Activated CD4-positive, alpha-beta T cell treated with anti-CD3 and anti-CD28 coated beads, Interleukin-2, amount 50 U/mL, for 1 hour (primary cell): ENCODE data around the gene RAB17.

ENCODE experiments used
- DNase-seq: peaks from one replicate; pipeline ENCODE4 v3.0.0-alpha.2; 2020

RAB17 gene

GRCh38 chr2:237576974-237577373 is 13.6 kb downstream of the RAB17 start:
- no peak for DNase-seq

- DNase-seq: no peak
These were observed 14.4 kb downstream of the RAB17 start for GRCh38 chr2:237575869-237576862.

- DNase-seq: no peak
These were observed 15.4 kb downstream of the RAB17 start for GRCh38 chr2:237574894-237575868.

GRCh38 chr2:237574467-237574866 is 16.1 kb downstream of the RAB17 start:
- no peak for DNase-seq

GRCh38 chr2:237573721-237574415 is 16.7 kb downstream of the RAB17 start:
- DNase-seq: no peak

- DNase-seq: no peak
These were observed 17.8 kb downstream of the RAB17 start for GRCh38 chr2:237572742-237573101.

GRCh38 chr2:237572021-237572741 is 18.4 kb downstream of the RAB17 start:
- peak; percentile 89 for DNase-seq

GRCh38 chr2:237571551-237571950 is 19.0 kb downstream of the RAB17 start:
- no peak for DNase-seq

GRCh38 chr2:237570776-237571335 is 19.7 kb downstream of the RAB17 start:
- DNase-seq: no peak

GRCh38 chr2:237569896-237570295 is 20.6 kb downstream of the RAB17 start:
- no peak for DNase-seq

GRCh38 chr2:237569041-237569440 is 21.5 kb downstream of the RAB17 start:
- no peak for DNase-seq

GRCh38 chr2:237568121-237568660 is 22.3 kb downstream of the RAB17 start:
- DNase-seq: no peak

GRCh38 chr2:237567276-237568029 is 23.1 kb downstream of the RAB17 start:
- DNase-seq: no peak

GRCh38 chr2:237566401-237567235 is 23.9 kb downstream of the RAB17 start, which contains the start of gene PRLH:
Gene PRLH, plus strand, starts transcription at chr2:237566574. Its CDS starts 0 bp downstream, at chr2:237566574.
- no peak for DNase-seq

- no peak for DNase-seq
These were observed 24.6 kb downstream of the RAB17 start for GRCh38 chr2:237565974-237566373.

GRCh38 chr2:237564526-237565131 is 25.9 kb downstream of the RAB17 start:
- no peak for DNase-seq

GRCh38 chr2:237563816-237564215 is 26.7 kb downstream of the RAB17 start:
- DNase-seq: no peak

GRCh38 chr2:237561221-237561620 is 29.3 kb downstream of the RAB17 start:
- DNase-seq: no peak
